ENCODE results near the gene PUSL1. TPM values are rescaled to one million over a fixed set of nuclear protein-coding genes. Genes with fewer than 3 reads are reported as not detected.

PUSL1 gene
- total and polyA plus RNA-seq, 2 experiments from 2014 or later = 41.5 to 55.8 TPM

GRCh38 chr1:1259540-1259939 lies 48.9 kb upstream of the PUSL1 start:
- Histone ChIP-seq H3K36me3 (ENCODE audit: insufficient read depth) (peaks cover 20% of the 10 kb centered on the region; the same call in 1 of the 2 replicates), H3K79me2 (replicated peaks; ENCODE audit: insufficient read depth) (peaks cover 27% of the 10 kb centered on the region), H3K4me1 (ENCODE audit: insufficient read depth) (peaks cover 9% of the 10 kb centered on the region), H3K4me2 (no peak overlapping the region), H3F3A (replicated peaks; ENCODE audit: low read depth) (0 out of 2 replicates have a peak, but pooled peaks cover 10% of the 10 kb centered on the region), H3K27ac (ENCODE audit: low read depth) (no peak overlapping the region), H2AFZ (no peak overlapping the region), H4K20me1 (replicated peaks; ENCODE audit: insufficient read depth) (peaks cover 23% of the 10 kb centered on the region), H3K9me2 (ENCODE audit: insufficient read depth) (no peaks in the 10 kb centered on the region), H3K4me3 (no peak overlapping the region), H3K27me3 (ENCODE audit: insufficient read depth) (no peaks in the 10 kb centered on the region)
- DNase-seq (ENCODE audit: low spot score) (no peak), ATAC-seq (no peak)
- peaks cover 19% of the 10 kb centered on the region for H3K27me3 Mint-ChIP-seq (ENCODE audit: insufficient read depth, low read depth, poor library complexity)
- peaks cover 72% of the 10 kb centered on the region for H3K36me3 Mint-ChIP-seq (ENCODE audit: low read depth)
- no peak overlapping the region for H3K4me3 Mint-ChIP-seq
- no peaks in the 10 kb centered on the region for H3K9me3 Mint-ChIP-seq
- TF ChIP-seq ETS1 (IDR thresholded peaks at IDR 0.05) = no peak
- no peak for TF ChIP-seq CREB1 (CRISPR knock-in tag; IDR thresholded peaks at IDR 0.05; ENCODE audit: low read depth)
- TF ChIP-seq, protein P1, sequence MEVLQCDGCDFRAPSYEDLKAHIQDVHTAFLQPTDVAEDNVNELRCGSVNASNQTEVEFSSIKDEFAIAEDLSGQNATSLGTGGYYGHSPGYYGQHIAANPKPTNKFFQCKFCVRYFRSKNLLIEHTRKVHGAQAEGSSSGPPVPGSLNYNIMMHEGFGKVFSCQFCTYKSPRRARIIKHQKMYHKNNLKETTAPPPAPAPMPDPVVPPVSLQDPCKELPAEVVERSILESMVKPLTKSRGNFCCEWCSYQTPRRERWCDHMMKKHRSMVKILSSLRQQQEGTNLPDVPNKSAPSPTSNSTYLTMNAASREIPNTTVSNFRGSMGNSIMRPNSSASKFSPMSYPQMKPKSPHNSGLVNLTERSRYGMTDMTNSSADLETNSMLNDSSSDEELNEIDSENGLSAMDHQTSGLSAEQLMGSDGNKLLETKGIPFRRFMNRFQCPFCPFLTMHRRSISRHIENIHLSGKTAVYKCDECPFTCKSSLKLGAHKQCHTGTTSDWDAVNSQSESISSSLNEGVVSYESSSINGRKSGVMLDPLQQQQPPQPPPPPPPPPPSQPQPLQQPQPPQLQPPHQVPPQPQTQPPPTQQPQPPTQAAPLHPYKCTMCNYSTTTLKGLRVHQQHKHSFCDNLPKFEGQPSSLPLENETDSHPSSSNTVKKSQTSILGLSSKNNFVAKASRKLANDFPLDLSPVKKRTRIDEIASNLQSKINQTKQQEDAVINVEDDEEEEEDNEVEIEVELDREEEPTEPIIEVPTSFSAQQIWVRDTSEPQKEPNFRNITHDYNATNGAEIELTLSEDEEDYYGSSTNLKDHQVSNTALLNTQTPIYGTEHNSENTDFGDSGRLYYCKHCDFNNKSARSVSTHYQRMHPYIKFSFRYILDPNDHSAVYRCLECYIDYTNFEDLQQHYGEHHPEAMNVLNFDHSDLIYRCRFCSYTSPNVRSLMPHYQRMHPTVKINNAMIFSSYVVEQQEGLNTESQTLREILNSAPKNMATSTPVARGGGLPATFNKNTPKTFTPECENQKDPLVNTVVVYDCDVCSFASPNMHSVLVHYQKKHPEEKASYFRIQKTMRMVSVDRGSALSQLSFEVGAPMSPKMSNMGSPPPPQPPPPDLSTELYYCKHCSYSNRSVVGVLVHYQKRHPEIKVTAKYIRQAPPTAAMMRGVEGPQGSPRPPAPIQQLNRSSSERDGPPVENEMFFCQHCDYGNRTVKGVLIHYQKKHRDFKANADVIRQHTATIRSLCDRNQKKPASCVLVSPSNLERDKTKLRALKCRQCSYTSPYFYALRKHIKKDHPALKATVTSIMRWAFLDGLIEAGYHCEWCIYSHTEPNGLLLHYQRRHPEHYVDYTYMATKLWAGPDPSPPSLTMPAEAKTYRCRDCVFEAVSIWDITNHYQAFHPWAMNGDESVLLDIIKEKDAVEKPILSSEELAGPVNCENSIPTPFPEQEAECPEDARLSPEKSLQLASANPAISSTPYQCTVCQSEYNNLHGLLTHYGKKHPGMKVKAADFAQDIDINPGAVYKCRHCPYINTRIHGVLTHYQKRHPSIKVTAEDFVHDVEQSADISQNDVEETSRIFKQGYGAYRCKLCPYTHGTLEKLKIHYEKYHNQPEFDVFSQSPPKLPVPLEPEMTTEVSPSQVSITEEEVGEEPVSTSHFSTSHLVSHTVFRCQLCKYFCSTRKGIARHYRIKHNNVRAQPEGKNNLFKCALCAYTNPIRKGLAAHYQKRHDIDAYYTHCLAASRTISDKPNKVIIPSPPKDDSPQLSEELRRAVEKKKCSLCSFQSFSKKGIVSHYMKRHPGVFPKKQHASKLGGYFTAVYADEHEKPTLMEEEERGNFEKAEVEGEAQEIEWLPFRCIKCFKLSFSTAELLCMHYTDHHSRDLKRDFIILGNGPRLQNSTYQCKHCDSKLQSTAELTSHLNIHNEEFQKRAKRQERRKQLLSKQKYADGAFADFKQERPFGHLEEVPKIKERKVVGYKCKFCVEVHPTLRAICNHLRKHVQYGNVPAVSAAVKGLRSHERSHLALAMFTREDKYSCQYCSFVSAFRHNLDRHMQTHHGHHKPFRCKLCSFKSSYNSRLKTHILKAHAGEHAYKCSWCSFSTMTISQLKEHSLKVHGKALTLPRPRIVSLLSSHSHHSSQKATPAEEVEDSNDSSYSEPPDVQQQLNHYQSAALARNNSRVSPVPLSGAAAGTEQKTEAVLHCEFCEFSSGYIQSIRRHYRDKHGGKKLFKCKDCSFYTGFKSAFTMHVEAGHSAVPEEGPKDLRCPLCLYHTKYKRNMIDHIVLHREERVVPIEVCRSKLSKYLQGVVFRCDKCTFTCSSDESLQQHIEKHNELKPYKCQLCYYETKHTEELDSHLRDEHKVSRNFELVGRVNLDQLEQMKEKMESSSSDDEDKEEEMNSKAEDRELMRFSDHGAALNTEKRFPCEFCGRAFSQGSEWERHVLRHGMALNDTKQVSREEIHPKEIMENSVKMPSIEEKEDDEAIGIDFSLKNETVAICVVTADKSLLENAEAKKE (CRISPR knock-in tag; IDR thresholded peaks at IDR 0.05) = no peak
- TF ChIP-seq EZH2phosphoT487 (IDR thresholded peaks at IDR 0.05; ENCODE audit: unreplicated experiment) = no peak
- no peak for TF ChIP-seq ZNF114 (CRISPR knock-in tag; IDR thresholded peaks at IDR 0.05)
- no peak for TF ChIP-seq NANOG (IDR thresholded peaks at IDR 0.05; ENCODE audit: borderline replicate concordance)
- TF ChIP-seq JUNB (IDR thresholded peaks at IDR 0.05; ENCODE audit: unreplicated experiment) = no peak
- TF ChIP-seq REST (IDR thresholded peaks at IDR 0.05; ENCODE audit: unreplicated experiment) = no peak
- no peak for TF ChIP-seq POLR2AphosphoS5 (IDR thresholded peaks at IDR 0.05; ENCODE audit: low read depth)
- no peak for TF ChIP-seq STAT1 (IDR thresholded peaks at IDR 0.05; ENCODE audit: unreplicated experiment)
- no peak for TF ChIP-seq ZNF331 (CRISPR knock-in tag; IDR thresholded peaks at IDR 0.05; ENCODE audit: low read depth)
- TF ChIP-seq, protein P2, sequence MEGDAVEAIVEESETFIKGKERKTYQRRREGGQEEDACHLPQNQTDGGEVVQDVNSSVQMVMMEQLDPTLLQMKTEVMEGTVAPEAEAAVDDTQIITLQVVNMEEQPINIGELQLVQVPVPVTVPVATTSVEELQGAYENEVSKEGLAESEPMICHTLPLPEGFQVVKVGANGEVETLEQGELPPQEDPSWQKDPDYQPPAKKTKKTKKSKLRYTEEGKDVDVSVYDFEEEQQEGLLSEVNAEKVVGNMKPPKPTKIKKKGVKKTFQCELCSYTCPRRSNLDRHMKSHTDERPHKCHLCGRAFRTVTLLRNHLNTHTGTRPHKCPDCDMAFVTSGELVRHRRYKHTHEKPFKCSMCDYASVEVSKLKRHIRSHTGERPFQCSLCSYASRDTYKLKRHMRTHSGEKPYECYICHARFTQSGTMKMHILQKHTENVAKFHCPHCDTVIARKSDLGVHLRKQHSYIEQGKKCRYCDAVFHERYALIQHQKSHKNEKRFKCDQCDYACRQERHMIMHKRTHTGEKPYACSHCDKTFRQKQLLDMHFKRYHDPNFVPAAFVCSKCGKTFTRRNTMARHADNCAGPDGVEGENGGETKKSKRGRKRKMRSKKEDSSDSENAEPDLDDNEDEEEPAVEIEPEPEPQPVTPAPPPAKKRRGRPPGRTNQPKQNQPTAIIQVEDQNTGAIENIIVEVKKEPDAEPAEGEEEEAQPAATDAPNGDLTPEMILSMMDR (conservative IDR thresholded peaks at IDR 0.05; ENCODE audit: low read depth in 2 of 2) = no peak
- no peak for TF ChIP-seq EZH2 (IDR thresholded peaks at IDR 0.05; ENCODE audit: low read depth, unreplicated experiment)
- no peak overlapping the region for H3K27ac Mint-ChIP-seq
- H3K4me1 Mint-ChIP-seq = peaks cover 22% of the 10 kb centered on the region

All from GM23338 (cell line).